ENCODE measurements around the gene HYCC1. TPM values are rescaled to one million over a fixed set of nuclear protein-coding genes. Genes with fewer than 3 reads are reported as not detected.

Gene HYCC1
- total and polyA plus RNA-seq, 2 experiments from 2014 or later: 55.6 to 62.9 TPM

- Histone ChIP-seq H3K27ac (peak overlapping the region; percentile 11; the same call in 1 of the 2 replicates), H3K9me2 (ENCODE audit: insufficient read depth) (no peaks in the 10 kb centered on the region), H3K4me1 (ENCODE audit: insufficient read depth) (peaks cover 52% of the 10 kb centered on the region), H3K9ac (peak overlapping the region; percentile 14; the same call in 1 of the 2 replicates), H3K36me3 (ENCODE audit: low read depth) (no peaks in the 10 kb centered on the region), H3K4me3 (peak overlapping the region; percentile 32; the same call in 1 of the 2 replicates), H3K27me3 (replicated peaks; ENCODE audit: insufficient read depth) (no peaks in the 10 kb centered on the region), H2AFZ (no peak overlapping the region), H3K79me2 (ENCODE audit: insufficient read depth) (peaks cover 96% of the 10 kb centered on the region), H3K9me3 (ENCODE audit: low read depth) (no peaks in the 10 kb centered on the region), H3K4me2 (ENCODE audit: unreplicated experiment) (peak overlapping the region; percentile 50), H4K20me1 (ENCODE audit: insufficient read depth) (no peaks in the 10 kb centered on the region), H3F3A (ENCODE audit: insufficient read depth) (peaks cover 15% of the 10 kb centered on the region)
- TF ChIP-seq EZH2 (IDR thresholded peaks at IDR 0.05; ENCODE audit: insufficient read depth, poor library complexity, severe bottlenecking) (no peak), EZH2phosphoT487 (IDR thresholded peaks at IDR 0.05; ENCODE audit: insufficient read depth, low read depth) (no peak)
- DNase-seq: no peak
- in situ Hi-C loops (cut with MboI): no loop called here
These were observed 4.6 kb downstream of the HYCC1 start for GRCh38 chr7:23009303-23009702.

- Histone ChIP-seq H3K36me3 (ENCODE audit: low read depth) (no peaks in the 10 kb centered on the region), H3K4me1 (ENCODE audit: insufficient read depth) (peaks cover 52% of the 10 kb centered on the region), H3K9me2 (ENCODE audit: insufficient read depth) (no peaks in the 10 kb centered on the region), H3K4me3 (peak overlapping the region; percentile 29), H3F3A (ENCODE audit: insufficient read depth) (peaks cover 21% of the 10 kb centered on the region), H3K9me3 (ENCODE audit: low read depth) (no peaks in the 10 kb centered on the region), H3K4me2 (ENCODE audit: unreplicated experiment) (peak overlapping the region; percentile 54), H3K27me3 (replicated peaks; ENCODE audit: insufficient read depth) (no peaks in the 10 kb centered on the region), H3K9ac (peak overlapping the region; percentile 42), H3K79me2 (ENCODE audit: insufficient read depth) (peaks cover 98% of the 10 kb centered on the region), H3K27ac (peak overlapping the region; percentile 84), H2AFZ (no peak overlapping the region; the same call in 1 of the 2 replicates), H4K20me1 (ENCODE audit: insufficient read depth) (no peaks in the 10 kb centered on the region)
- in situ Hi-C loops (cut with MboI): no loop called here
- DNase-seq: peak; percentile 37
- TF ChIP-seq EZH2phosphoT487 (IDR thresholded peaks at IDR 0.05; ENCODE audit: insufficient read depth, low read depth) (no peak), EZH2 (IDR thresholded peaks at IDR 0.05; ENCODE audit: insufficient read depth, poor library complexity, severe bottlenecking) (no peak)
These were observed 9.7 kb downstream of the HYCC1 start for GRCh38 chr7:23004247-23004520.

- DNase-seq: peak; percentile 44
- Histone ChIP-seq H3K9me3 (ENCODE audit: low read depth) (no peaks in the 10 kb centered on the region), H3K27me3 (replicated peaks; ENCODE audit: insufficient read depth) (no peaks in the 10 kb centered on the region), H3K36me3 (ENCODE audit: low read depth) (no peaks in the 10 kb centered on the region), H3K27ac (peak overlapping the region; percentile 84), H3K4me2 (ENCODE audit: unreplicated experiment) (peak overlapping the region; percentile 54), H3K79me2 (ENCODE audit: insufficient read depth) (peaks cover 98% of the 10 kb centered on the region), H3K4me1 (ENCODE audit: insufficient read depth) (peaks cover 47% of the 10 kb centered on the region), H3K9me2 (ENCODE audit: insufficient read depth) (no peaks in the 10 kb centered on the region), H4K20me1 (ENCODE audit: insufficient read depth) (no peaks in the 10 kb centered on the region), H3K4me3 (peak overlapping the region; percentile 29), H2AFZ (no peak overlapping the region; the same call in 1 of the 2 replicates), H3K9ac (peak overlapping the region; percentile 42), H3F3A (ENCODE audit: insufficient read depth) (peaks cover 21% of the 10 kb centered on the region)
- in situ Hi-C loops (cut with MboI): no loop called here
- TF ChIP-seq EZH2 (IDR thresholded peaks at IDR 0.05; ENCODE audit: insufficient read depth, poor library complexity, severe bottlenecking): no peak
- TF ChIP-seq EZH2phosphoT487 (IDR thresholded peaks at IDR 0.05; ENCODE audit: insufficient read depth, low read depth): no peak
- 29 to 30% methylated on average over 2 of the region's 2 CpGs for WGBS, 2 experiments (ENCODE audit: low coverage in 1 of 2, low lambda C conversion rate in 2 of 2, missing lambda C conversion rate in 2 of 2)
These were observed 10.3 kb downstream of the HYCC1 start for GRCh38 chr7:23003505-23004246.

GRCh38 chr7:23002698-23003097, 11.2 kb downstream of the HYCC1 start:
- Histone ChIP-seq H3K4me1 (ENCODE audit: insufficient read depth) (peaks cover 39% of the 10 kb centered on the region), H3K27me3 (replicated peaks; ENCODE audit: insufficient read depth) (no peaks in the 10 kb centered on the region), H3K79me2 (ENCODE audit: insufficient read depth) (peaks cover 98% of the 10 kb centered on the region), H3K36me3 (ENCODE audit: low read depth) (no peaks in the 10 kb centered on the region), H4K20me1 (ENCODE audit: insufficient read depth) (no peaks in the 10 kb centered on the region), H3F3A (ENCODE audit: insufficient read depth) (peaks cover 21% of the 10 kb centered on the region), H3K4me2 (ENCODE audit: unreplicated experiment) (no peak overlapping the region), H2AFZ (no peak overlapping the region), H3K27ac (peak overlapping the region; percentile 84), H3K9ac (no peak overlapping the region), H3K9me2 (ENCODE audit: insufficient read depth) (no peaks in the 10 kb centered on the region), H3K4me3 (no peak overlapping the region), H3K9me3 (ENCODE audit: low read depth) (no peaks in the 10 kb centered on the region)
- in situ Hi-C loops (cut with MboI): no loop called here
- 96 to 98% methylated on average over 2 of the region's 2 CpGs for WGBS, 2 experiments (ENCODE audit: low coverage in 1 of 2, low lambda C conversion rate in 2 of 2, missing lambda C conversion rate in 2 of 2)
- TF ChIP-seq EZH2phosphoT487 (IDR thresholded peaks at IDR 0.05; ENCODE audit: insufficient read depth, low read depth) (no peak), EZH2 (IDR thresholded peaks at IDR 0.05; ENCODE audit: insufficient read depth, poor library complexity, severe bottlenecking) (no peak)
- no peak for DNase-seq

Measured in GM23248 (cell line).